Heart right ventricle (tissue), 16 donors: ENCODE data around the gene POLN. TPM values are rescaled to one million over a fixed set of nuclear protein-coding genes. Genes with fewer than 3 reads are reported as not detected.
"Not testable (repeated sequence)": the region's sequence is repeated elsewhere in the genome, so short reads cannot be mapped to it uniquely, and the experiment has no call there.

Experiments used
- ATAC-seq, 8 donors: fragments of 200-7000 bp; cut with Tn5 transposase; one replicate each; pipeline ENCODE4 v1.9.1; 2020; ENCODE audit warnings: mild to moderate bottlenecking in 8 of 8, moderate library complexity in 8 of 8, moderate number of reproducible peaks in 1 of 8
- DNase-seq, 2 donors: peaks; one replicate each; pipeline ENCODE4 v3.0.0-alpha.2; 2020
- H3K27ac ChIP-seq, 10 donors: fragments of 200-600 bp; sonication (generic) in 2 of 10; one replicate each; pipeline versions ENCODE4 v1.5.0 to v1.8.0; 2020 to 2022; ENCODE audit warnings: mild to moderate bottlenecking in 3 of 10
- H3K27me3 ChIP-seq, 7 donors: fragments of 200-600 bp; one replicate each; pipeline ENCODE4 v1.8.0; 2021 to 2022; ENCODE audit warnings: mild to moderate bottlenecking in 2 of 7
- H3K36me3 ChIP-seq, 9 donors: fragments of 200-600 bp; sonication (generic) in 1 of 9; one replicate each; pipeline versions ENCODE4 v1.5.0 to v1.8.0; 2020 to 2022; ENCODE audit warnings: mild to moderate bottlenecking in 2 of 9
- H3K4me1 ChIP-seq, 9 donors: fragments of 200-600 bp; sonication (generic) in 1 of 9; one replicate each; pipeline versions ENCODE4 v1.5.0 to v1.8.0; 2020 to 2022; ENCODE audit warnings: mild to moderate bottlenecking in 4 of 9
- H3K4me3 ChIP-seq, 10 donors: fragments of 200-600 bp; sonication (generic) in 2 of 10; one replicate each; pipeline versions ENCODE4 v1.5.0 to v1.8.0; 2020 to 2022; ENCODE audit warnings: mild to moderate bottlenecking in 7 of 10, moderate library complexity in 2 of 10
- H3K9me3 ChIP-seq, 11 donors: fragments of 200-600 bp in 10 of 11; sonication (generic) in 2 of 11; one replicate each; pipeline versions ENCODE4 v1.5.0 to v1.8.0; 2013 to 2022; ENCODE audit warnings: mild to moderate bottlenecking in 2 of 11, control low read depth in 1 of 11, moderate library complexity in 1 of 11
- WGBS, 2 donors: extraction: QIAGEN DNeasy Blood & Tissue Kit; methylation state at CpG; one replicate each; pipeline ENCODE4 v1.1.7; 2013; ENCODE audit warnings: inconsistent platforms in 1 of 2; 5-methylcytosine and 5-hydroxymethylcytosine counted together
- intact Hi-C, 10 donors: fragments of 100-400 bp; cut with DNase I; formaldehyde crosslinking; loops; one replicate each; pipeline versions ENCODE4 v1.11.1 to v1.14.2; 2022
- polyA plus RNA-seq, 2 donors: library from polyadenylated mRNA; stranded (reverse); fragments of 200-250 nt; gene quantifications; one replicate each; pipeline ENCODE4 v1.2.3, GENCODE V29; 2013
- total RNA-seq, 10 donors: library from RNA; stranded (reverse); fragmentation: NEBNext Ultra II Directional in 3 of 10; extraction: Animal tissue kit (Norgen Biotek cat#: 25700) in 3 of 10; gene quantifications; one replicate each; pipeline versions ENCODE4 v1.2.1 to v1.2.4, GENCODE V29; 2021 to 2023
- TF ChIP-seq, protein P1 (sequence below), 9 donors: fragments of 200-600 bp; sonication (generic) in 2 of 9; IDR thresholded peaks; one replicate each; pipeline versions ENCODE4 v1.5.0 to v1.8.0; 2021 to 2022; ENCODE audit warnings: antibody characterized with exemption in 9 of 9, mild to moderate bottlenecking in 5 of 9, moderate library complexity in 1 of 9
- donor health status: Arrhythmogenic right ventricular cardiomyopathy.
- donor health status: ischemic (EF 13 %, LVEDD 7.1; RV severe dilation, severe dysfunction).
- donor health status: healthy with polysubstance abuse.
- donor health status: DM: no; HTN: yes; CAD: no.
- donor health status: DM: no; HTN: no; CAD: no.
- donor health status: ischemic (EF 25% LVEDD 6.9; RV normal size, moderate dysfunction).
- donor health status: ischemic (EF 25% LVEDD 5.7; RV mildly dilated, moderate dysfunction).
- donor health status: healthy.
- donor health status: DM: yes; HTN: yes; CAD: no.
- donor health status: Ischemic cardiomyopathy.
- donor health status: ischemic (EF 35%, LVEDD 5.7; RV mildly dilated, moderate dysfunction).
- donor health status: nonischemic (EF 11% LVEDD 7.7; RV severe dilation, severe dysfunction).
- donor health status: DM: yes; HTN: yes; CAD: no.
- donor health status: PGD.
- donor health status: ischemic (EF 29% LVEDD 5.4; RV normal size, mild dysfunction).
- donor health status: nonischemic (EF 23%, LVEDD 6.1; RV moderate dilation, normal function).

Gene POLN
- total and polyA plus RNA-seq, 12 donors, result 0.97 to 3.1 (median 2.1) TPM

DNA sequence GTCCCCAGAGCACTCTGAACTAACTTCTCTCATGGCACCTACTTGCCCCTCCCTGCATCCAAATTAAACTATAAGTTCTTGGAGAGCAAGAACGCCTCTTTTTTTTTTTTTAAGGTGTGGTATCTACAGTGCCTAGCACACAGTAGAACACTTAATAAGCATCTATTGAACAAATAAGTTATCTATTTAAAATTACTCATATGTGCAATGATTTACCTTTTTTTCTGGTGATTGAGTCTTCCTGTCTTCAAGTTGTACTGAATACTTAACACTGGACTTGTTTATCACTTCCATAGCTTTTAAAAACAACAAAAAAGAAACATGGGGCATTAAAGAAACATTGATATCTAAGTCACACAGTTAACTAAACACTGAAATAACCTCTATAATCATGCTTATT lies 29.1 kb downstream of the POLN start:
- Histone ChIP-seq H3K4me3 (no peak overlapping the region), H3K9me3 (no peaks in the 10 kb centered on the region), H3K36me3 (peaks cover 0 to 11% (median 0%) of the 10 kb centered on the region in 9 donors), H3K27me3 (no peaks in the 10 kb centered on the region), H3K4me1 (no peaks in the 10 kb centered on the region), H3K27ac (no peak overlapping the region)
- intact Hi-C loops, result loop anchor here in 1 of 10 donors (10.0 kb wide), 1 partner anchor 222 kb away; no protein-coding TSS in a partner anchor
- WGBS, 2 donors, result 76 to 96% methylated on average over 1 of the region's 1 CpG
- DNase-seq (no peak), ATAC-seq (no peak)
- TF ChIP-seq, protein P1, sequence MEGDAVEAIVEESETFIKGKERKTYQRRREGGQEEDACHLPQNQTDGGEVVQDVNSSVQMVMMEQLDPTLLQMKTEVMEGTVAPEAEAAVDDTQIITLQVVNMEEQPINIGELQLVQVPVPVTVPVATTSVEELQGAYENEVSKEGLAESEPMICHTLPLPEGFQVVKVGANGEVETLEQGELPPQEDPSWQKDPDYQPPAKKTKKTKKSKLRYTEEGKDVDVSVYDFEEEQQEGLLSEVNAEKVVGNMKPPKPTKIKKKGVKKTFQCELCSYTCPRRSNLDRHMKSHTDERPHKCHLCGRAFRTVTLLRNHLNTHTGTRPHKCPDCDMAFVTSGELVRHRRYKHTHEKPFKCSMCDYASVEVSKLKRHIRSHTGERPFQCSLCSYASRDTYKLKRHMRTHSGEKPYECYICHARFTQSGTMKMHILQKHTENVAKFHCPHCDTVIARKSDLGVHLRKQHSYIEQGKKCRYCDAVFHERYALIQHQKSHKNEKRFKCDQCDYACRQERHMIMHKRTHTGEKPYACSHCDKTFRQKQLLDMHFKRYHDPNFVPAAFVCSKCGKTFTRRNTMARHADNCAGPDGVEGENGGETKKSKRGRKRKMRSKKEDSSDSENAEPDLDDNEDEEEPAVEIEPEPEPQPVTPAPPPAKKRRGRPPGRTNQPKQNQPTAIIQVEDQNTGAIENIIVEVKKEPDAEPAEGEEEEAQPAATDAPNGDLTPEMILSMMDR (IDR thresholded peaks at IDR 0.05), result no peak

- H3K27ac ChIP-seq, H3K4me1 ChIP-seq, H3K27me3 ChIP-seq, H3K4me3 ChIP-seq, intact Hi-C loops, H3K9me3 ChIP-seq, DNase-seq, ATAC-seq: not testable (repeated sequence)
- WGBS, 2 donors, result 98 to 100% methylated on average over 1 of the region's 1 CpG
- H3K36me3 ChIP-seq, result peaks cover 0 to 17% (median 0%) of the 10 kb centered on the region in 9 donors
Observed at GRCh38 chr4:2202789-2203188, 39.1 kb downstream of the POLN start.

GRCh38 chr4:2194496-2194895 lies 47.4 kb downstream of the POLN start:
- DNase-seq (no peak), ATAC-seq (no peak)
- intact Hi-C loops, result no loop called here
- Histone ChIP-seq H3K4me3 (no peak overlapping the region), H3K9me3 (peaks cover 0 to 6% (median 0%) of the 10 kb centered on the region in 11 donors), H3K27me3 (no peaks in the 10 kb centered on the region), H3K36me3 (peaks cover 0 to 20% (median 0%) of the 10 kb centered on the region in 9 donors), H3K4me1 (no peaks in the 10 kb centered on the region), H3K27ac (no peak overlapping the region)
- TF ChIP-seq, protein P1 (IDR thresholded peaks at IDR 0.05), result no peak
- 87 to 93% methylated on average over 4 of the region's 4 CpGs for WGBS, 2 donors

GRCh38 chr4:2193326-2193725 lies 48.6 kb downstream of the POLN start:
- Histone ChIP-seq H3K4me3 (no peak overlapping the region), H3K4me1 (no peaks in the 10 kb centered on the region), H3K27ac (no peak overlapping the region), H3K27me3 (no peaks in the 10 kb centered on the region), H3K36me3 (peaks cover 0 to 19% (median 0%) of the 10 kb centered on the region in 9 donors), H3K9me3 (peaks cover 0 to 13% (median 0%) of the 10 kb centered on the region in 11 donors)
- ATAC-seq, result no peak
- TF ChIP-seq, protein P1 (IDR thresholded peaks at IDR 0.05), result no peak
- DNase-seq, result no peak
- intact Hi-C loops, result no loop called here
- WGBS, 2 donors, result 44 to 66% methylated on average over 7 of the region's 7 CpGs

DNA sequence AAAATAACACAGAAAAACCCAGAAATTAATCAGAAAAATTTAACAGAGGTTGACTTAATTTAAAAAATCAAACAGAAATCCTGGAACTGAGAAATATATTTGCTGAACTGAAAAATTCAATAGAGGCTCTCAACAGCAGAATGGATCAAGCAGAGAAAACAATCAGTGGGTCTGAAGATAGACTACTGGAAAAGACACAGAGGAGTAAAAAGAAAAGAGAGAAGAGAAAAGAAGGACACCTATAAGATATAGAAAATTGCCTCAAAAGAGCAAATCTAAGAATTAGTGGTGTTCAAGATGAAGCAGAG lies 55.1 kb downstream of the POLN start:
- H3K27ac ChIP-seq, result no peak overlapping the region
- TF ChIP-seq, protein P1 (IDR thresholded peaks at IDR 0.05), result no peak
- no peak for ATAC-seq
- intact Hi-C loops, result no loop called here
- H3K9me3 ChIP-seq, result peaks cover 0 to 50% (median 13%) of the 10 kb centered on the region in 11 donors
- H3K36me3 ChIP-seq, result peaks cover 0 to 12% (median 0%) of the 10 kb centered on the region in 9 donors
- H3K27me3 ChIP-seq, result no peaks in the 10 kb centered on the region
- no peak for DNase-seq
- no peaks in the 10 kb centered on the region for H3K4me1 ChIP-seq
- H3K4me3 ChIP-seq, result no peak overlapping the region
